H9 (cell line): ENCODE results near the gene SF1. TPM values are rescaled to one million over a fixed set of nuclear protein-coding genes. Genes with fewer than 3 reads are reported as not detected.

Experiments used
- DNase-seq: peaks from one replicate; pipeline ENCODE4 v3.0.0-alpha.2; 2017
- H2AFZ ChIP-seq: one replicate; pipeline ENCODE4 v1.6.1; 2013; ENCODE audit warnings: mild to moderate bottlenecking, low read length, control low read depth, moderate library complexity
- H2AK5ac ChIP-seq: 2 replicates; pipeline ENCODE4 v1.6.1; 2013; ENCODE audit warnings: low read length, control low read depth, mixed read lengths; ENCODE audit not compliant: insufficient read length
- H2BK120ac ChIP-seq: one replicate; pipeline ENCODE4 v1.6.1; 2013; ENCODE audit warnings: low read depth, mild to moderate bottlenecking, low read length, control low read depth, inconsistent platforms; ENCODE audit not compliant: poor library complexity, severe bottlenecking
- H2BK12ac ChIP-seq: 2 replicates; pipeline ENCODE4 v1.6.1; 2013; ENCODE audit warnings: low read length, control low read depth, mixed read lengths, low read depth; ENCODE audit not compliant: insufficient read length
- H2BK15ac ChIP-seq: 2 replicates; pipeline ENCODE4 v1.6.1; 2013; ENCODE audit warnings: low read depth, low read length, control low read depth
- H2BK20ac ChIP-seq: one replicate; pipeline ENCODE4 v1.6.1; 2013; ENCODE audit warnings: low read depth, mild to moderate bottlenecking, low read length, control low read depth, inconsistent platforms; ENCODE audit not compliant: poor library complexity, severe bottlenecking
- H2BK5ac ChIP-seq: 2 replicates; pipeline ENCODE4 v1.6.1; 2013; ENCODE audit warnings: low read length, control low read depth, mixed read lengths; ENCODE audit not compliant: insufficient read length
- H3K14ac ChIP-seq: 2 replicates; pipeline ENCODE4 v1.6.1; 2013; ENCODE audit warnings: low read length, control low read depth; ENCODE audit not compliant: insufficient read depth
- H3K18ac ChIP-seq: 2 replicates; pipeline ENCODE4 v1.6.1; 2013; ENCODE audit warnings: low read depth, mild to moderate bottlenecking, mixed read lengths, low read length, control low read depth; ENCODE audit not compliant: insufficient read length
- H3K23ac ChIP-seq: 2 replicates; pipeline ENCODE4 v1.6.1; 2013; ENCODE audit warnings: low read length, control low read depth, mixed read lengths, low read depth; ENCODE audit not compliant: insufficient read length
- H3K23me2 ChIP-seq: 2 replicates; pipeline ENCODE4 v1.6.1; 2013; ENCODE audit warnings: low read depth, mild to moderate bottlenecking, mixed read lengths, low read length, control low read depth; ENCODE audit not compliant: insufficient read length, poor library complexity, severe bottlenecking
- H3K27ac ChIP-seq: 2 replicates; pipeline ENCODE4 v1.5.1; 2013; ENCODE audit warnings: low read length, control low read depth, mixed read lengths, low read depth; ENCODE audit not compliant: insufficient read length
- H3K27me3 ChIP-seq: 2 replicates; pipeline ENCODE4 v1.6.1; 2013; ENCODE audit warnings: low read length, control low read depth, inconsistent platforms; ENCODE audit not compliant: insufficient read depth
- H3K4ac ChIP-seq: 2 replicates; pipeline ENCODE4 v1.6.1; 2013; ENCODE audit warnings: low read depth, mild to moderate bottlenecking, control low read depth, inconsistent platforms, low read length, moderate library complexity
- H3K4me1 ChIP-seq: 2 replicates; pipeline ENCODE4 v1.6.1; 2013; ENCODE audit warnings: low read length, control low read depth, inconsistent platforms; ENCODE audit not compliant: insufficient read depth
- H3K4me2 ChIP-seq: 2 replicates; pipeline ENCODE4 v1.6.1; 2013; ENCODE audit warnings: low read length, control low read depth, mixed read lengths; ENCODE audit not compliant: insufficient read length, insufficient read depth
- H3K56ac ChIP-seq: 2 replicates; pipeline ENCODE4 v1.6.1; 2013; ENCODE audit warnings: low read depth, mild to moderate bottlenecking, mixed read lengths, low read length, control low read depth; ENCODE audit not compliant: insufficient read length
- H3K79me1 ChIP-seq: 2 replicates; pipeline ENCODE4 v1.6.1; 2013; ENCODE audit warnings: low read depth, mild to moderate bottlenecking, moderate library complexity, low read length, control low read depth, inconsistent platforms; ENCODE audit not compliant: insufficient read depth, poor library complexity, severe bottlenecking
- H3K79me2 ChIP-seq: 2 replicates; pipeline ENCODE4 v1.6.1; 2013; ENCODE audit warnings: low read length, control low read depth, inconsistent platforms; ENCODE audit not compliant: insufficient read depth
- H3K9ac ChIP-seq: 2 replicates; pipeline ENCODE4 v1.6.1; 2013; ENCODE audit warnings: low read length, control low read depth, mixed read lengths; ENCODE audit not compliant: insufficient read length; ENCODE audit errors: extremely low read depth
- H3K9me3 ChIP-seq: one replicate; pipeline ENCODE4 v1.6.1; 2013; ENCODE audit warnings: low read depth, low read length, inconsistent platforms; ENCODE audit not compliant: control insufficient read depth
- H3T11ph ChIP-seq: one replicate; pipeline ENCODE4 v1.6.1; 2013; ENCODE audit warnings: mild to moderate bottlenecking, low read length, control low read depth, inconsistent platforms
- H4K20me1 ChIP-seq: one replicate; pipeline ENCODE4 v1.6.1; 2013; ENCODE audit not compliant: control insufficient read depth, insufficient read length, insufficient read depth
- H4K5ac ChIP-seq: 2 replicates; pipeline ENCODE4 v1.6.1; 2013; ENCODE audit warnings: low read depth, mild to moderate bottlenecking, mixed read lengths, low read length, control low read depth; ENCODE audit not compliant: insufficient read length
- H4K8ac ChIP-seq: replicated peaks from 2 replicates; pipeline ENCODE4 v1.6.1; 2013; ENCODE audit warnings: low read length, control low read depth, mixed read lengths, low read depth; ENCODE audit not compliant: insufficient read length
- H4K91ac ChIP-seq: 2 replicates; pipeline ENCODE4 v1.6.1; 2013; ENCODE audit warnings: low read depth, mild to moderate bottlenecking, moderate library complexity, mixed read lengths, low read length, control low read depth; ENCODE audit not compliant: insufficient read length
- H3K27ac Mint-ChIP-seq, 3 experiments: 2 replicates in 2 of 3; 3 replicates in 1 of 3; pipeline ENCODE4 v1.8.0; 2020 to 2021; ENCODE audit warnings: mixed read lengths in 3 of 3, mild to moderate bottlenecking in 1 of 3, moderate library complexity in 1 of 3
- H3K27me3 Mint-ChIP-seq: 2 replicates; pipeline ENCODE4 v1.8.0; 2021; ENCODE audit warnings: low read depth, mild to moderate bottlenecking, moderate library complexity, mixed read lengths
- H3K36me3 Mint-ChIP-seq, 3 experiments: 2 replicates in 2 of 3; 3 replicates in 1 of 3; pipeline ENCODE4 v1.8.0; 2020 to 2021; ENCODE audit warnings: low read depth in 3 of 3, mixed read lengths in 3 of 3; ENCODE audit not compliant: insufficient read depth in 1 of 3
- H3K4me1 Mint-ChIP-seq, 2 experiments: 2 replicates each; pipeline ENCODE4 v1.8.0; 2020; ENCODE audit warnings: mixed read lengths in 2 of 2
- H3K4me3 Mint-ChIP-seq, 2 experiments: 2 replicates in 1 of 2; 3 replicates in 1 of 2; pipeline ENCODE4 v1.8.0; 2020 to 2021; ENCODE audit warnings: mild to moderate bottlenecking in 2 of 2, mixed read lengths in 2 of 2, moderate library complexity in 1 of 2
- H3K9me3 Mint-ChIP-seq, 2 experiments: 2 replicates in 1 of 2; 3 replicates in 1 of 2; pipeline ENCODE4 v1.8.0; 2020; ENCODE audit warnings: mild to moderate bottlenecking in 2 of 2, mixed read lengths in 2 of 2, moderate library complexity in 1 of 2
- CTCF ChIP-seq: fragments of 200-600 bp; sonication (generic); conservative IDR thresholded peaks from 3 replicates; pipeline ENCODE4 v1.8.0; 2021; ENCODE audit warnings: antibody characterized with exemption, mild to moderate bottlenecking
- WGBS: extraction: QIAGEN DNeasy Blood & Tissue Kit; methylation state at CpG from one replicate; pipeline ENCODE4 v1.1.7; 2013; ENCODE audit warnings: missing lambda C conversion rate, low lambda C conversion rate, mixed read lengths; ENCODE audit not compliant: insufficient read length; ENCODE audit errors: extremely low coverage; 5-methylcytosine and 5-hydroxymethylcytosine counted together
- total RNA-seq: library from RNA; stranded (reverse); gene quantifications from 2 replicates; pipeline ENCODE4 v1.2.1, GENCODE V29; 2021

Gene SF1
- total RNA-seq, 1 experiment from 2014 or later = 528 TPM

GRCh38 chr11:64793271-64794160 lies 15.2 kb upstream of the SF1 start:
- no peak overlapping the region for H2AFZ ChIP-seq
- H4K8ac ChIP-seq = no peak overlapping the region
- H3K79me2 ChIP-seq = no peaks in the 10 kb centered on the region
- H3K79me1 ChIP-seq = no peaks in the 10 kb centered on the region
- H3K27ac ChIP-seq = no peak overlapping the region
- no peak overlapping the region for H3K4ac ChIP-seq
- no peak overlapping the region for H4K91ac ChIP-seq
- H4K5ac ChIP-seq = no peak overlapping the region
- no peak overlapping the region for H2BK15ac ChIP-seq
- H3K4me1 ChIP-seq = no peaks in the 10 kb centered on the region
- H2BK12ac ChIP-seq = no peak overlapping the region
- TF ChIP-seq CTCF = no peak
- no peaks in the 10 kb centered on the region for H3K23me2 ChIP-seq
- DNase-seq = no peak
- H2BK5ac ChIP-seq = no peak overlapping the region
- no peak overlapping the region for H3K56ac ChIP-seq
- Mint-ChIP-seq H3K4me3 (no peak overlapping the region; a peak in 1 of 5 replicates), H3K36me3 (peaks cover 0 to 15% (median 6%) of the 10 kb centered on the region in 3 experiments; a peak in 3 of 7 replicates), H3K27me3 (no peaks in the 10 kb centered on the region), H3K27ac (peak overlapping the region in 2 of 3 experiments; percentile 55 to 68; a peak in 3 of 7 replicates), H3K4me1 (no peaks in the 10 kb centered on the region), H3K9me3 (no peaks in the 10 kb centered on the region)
- no peaks in the 10 kb centered on the region for H4K20me1 ChIP-seq
- H3K9me3 ChIP-seq = no peaks in the 10 kb centered on the region
- WGBS = no CpG with 5 or more reads among the region's 11 CpGs
- H3T11ph ChIP-seq = no peak overlapping the region
- H3K23ac ChIP-seq = no peak overlapping the region
- H2BK120ac ChIP-seq = no peak overlapping the region
- no peak overlapping the region for H2BK20ac ChIP-seq
- no peak overlapping the region for H3K18ac ChIP-seq
- no peak overlapping the region for H3K9ac ChIP-seq
- H2AK5ac ChIP-seq = no peak overlapping the region
- H3K27me3 ChIP-seq = no peaks in the 10 kb centered on the region
- no peak overlapping the region for H3K14ac ChIP-seq
- no peak overlapping the region for H3K4me2 ChIP-seq
